ENCODE measurements around the gene SYT1. TPM values are rescaled to one million over a fixed set of nuclear protein-coding genes. Genes with fewer than 3 reads are reported as not detected.
"Not testable (repeated sequence)": the region's sequence is repeated elsewhere in the genome, so short reads cannot be mapped to it uniquely, and the experiment has no call there.

SYT1 gene
- total RNA-seq, 1 donor from 2014 or later: 0.59 TPM

- peaks cover 29% of the 10 kb centered on the region for H3K27me3 Mint-ChIP-seq (ENCODE audit: unreplicated experiment)
- TF ChIP-seq CTCF (IDR thresholded peaks at IDR 0.05): no peak
These were observed 29.1 kb upstream of the SYT1 start for GRCh38 chr12:78835493-78835892.

GRCh38 chr12:78840518-78841019, 24.0 kb upstream of the SYT1 start:
- H3K27me3 Mint-ChIP-seq (ENCODE audit: unreplicated experiment): peaks cover 27% of the 10 kb centered on the region
- H3K4me3 Mint-ChIP-seq (ENCODE audit: unreplicated experiment); DNase-seq (ENCODE audit: extremely low spot score, unreplicated experiment); H3K4me1 Mint-ChIP-seq (ENCODE audit: unreplicated experiment); H3K9me3 Mint-ChIP-seq (ENCODE audit: unreplicated experiment); H3K27ac Mint-ChIP-seq (ENCODE audit: unreplicated experiment); H3K36me3 Mint-ChIP-seq (ENCODE audit: unreplicated experiment): not testable (repeated sequence)

More at GRCh38 chr12:78835493-78835892, 29.1 kb upstream of the SYT1 start:
- DNase-seq (ENCODE audit: extremely low spot score, unreplicated experiment): no peak
- Mint-ChIP-seq H3K4me3 (ENCODE audit: unreplicated experiment) (no peak overlapping the region), H3K4me1 (ENCODE audit: unreplicated experiment) (no peaks in the 10 kb centered on the region), H3K9me3 (ENCODE audit: unreplicated experiment) (no peaks in the 10 kb centered on the region), H3K36me3 (ENCODE audit: unreplicated experiment) (no peaks in the 10 kb centered on the region), H3K27ac (ENCODE audit: unreplicated experiment) (no peak overlapping the region)

- no peaks in the 10 kb centered on the region for H3K4me1 Mint-ChIP-seq (ENCODE audit: unreplicated experiment)
- no peak overlapping the region for H3K4me3 Mint-ChIP-seq (ENCODE audit: unreplicated experiment)
- peaks cover 9% of the 10 kb centered on the region for H3K9me3 Mint-ChIP-seq (ENCODE audit: unreplicated experiment)
- TF ChIP-seq CTCF (IDR thresholded peaks at IDR 0.05): no peak
- DNase-seq (ENCODE audit: extremely low spot score, unreplicated experiment): no peak
- H3K36me3 Mint-ChIP-seq (ENCODE audit: unreplicated experiment): no peaks in the 10 kb centered on the region
- H3K27ac Mint-ChIP-seq (ENCODE audit: unreplicated experiment): no peak overlapping the region
- peaks cover 20% of the 10 kb centered on the region for H3K27me3 Mint-ChIP-seq (ENCODE audit: unreplicated experiment)
These were observed 11.3 kb upstream of the SYT1 start for GRCh38 chr12:78853231-78853630.

- TF ChIP-seq CTCF (IDR thresholded peaks at IDR 0.05): no peak
- Mint-ChIP-seq H3K27ac (ENCODE audit: unreplicated experiment) (no peak overlapping the region), H3K27me3 (ENCODE audit: unreplicated experiment) (peaks cover 74% of the 10 kb centered on the region), H3K4me1 (ENCODE audit: unreplicated experiment) (peaks cover 18% of the 10 kb centered on the region), H3K36me3 (ENCODE audit: unreplicated experiment) (no peaks in the 10 kb centered on the region), H3K9me3 (ENCODE audit: unreplicated experiment) (no peaks in the 10 kb centered on the region), H3K4me3 (ENCODE audit: unreplicated experiment) (peak overlapping the region; percentile 82)
- DNase-seq (ENCODE audit: extremely low spot score, unreplicated experiment): no peak
These were observed 832 bp upstream of the SYT1 start for GRCh38 chr12:78863482-78864402.

GRCh38 chr12:78864870-78865463, 393 bp downstream of the SYT1 start:
- DNase-seq (ENCODE audit: extremely low spot score, unreplicated experiment): no peak
- peaks cover 18% of the 10 kb centered on the region for H3K4me1 Mint-ChIP-seq (ENCODE audit: unreplicated experiment)
- no peak overlapping the region for H3K27ac Mint-ChIP-seq (ENCODE audit: unreplicated experiment)
- no peak for TF ChIP-seq CTCF (IDR thresholded peaks at IDR 0.05)
- peak overlapping the region; percentile 82 for H3K4me3 Mint-ChIP-seq (ENCODE audit: unreplicated experiment)
- no peaks in the 10 kb centered on the region for H3K36me3 Mint-ChIP-seq (ENCODE audit: unreplicated experiment)
- no peaks in the 10 kb centered on the region for H3K9me3 Mint-ChIP-seq (ENCODE audit: unreplicated experiment)
- peaks cover 70% of the 10 kb centered on the region for H3K27me3 Mint-ChIP-seq (ENCODE audit: unreplicated experiment)

All from osteocyte (in vitro differentiated cells).